Vagina (tissue), 2 donors: ENCODE results near the gene BORCS8.

Experiments used
- CTCF ChIP-seq, 3 experiments: fragments of 450-650 bp in 2 of 3; fragments of 200-600 bp in 1 of 3; sonication (generic) in 1 of 3; IDR thresholded peaks; one replicate each; pipeline ENCODE4 v1.5.1; 2017 to 2019; ENCODE audit warnings: antibody characterized with exemption in 3 of 3, mild to moderate bottlenecking in 2 of 3, moderate library complexity in 2 of 3
- POLR2A ChIP-seq, 2 donors: fragments of 450-650 bp; IDR thresholded peaks; one replicate each; pipeline ENCODE4 v1.6.1; 2017; ENCODE audit warnings: antibody characterized with exemption in 2 of 2, mild to moderate bottlenecking in 2 of 2, moderate library complexity in 2 of 2
- POLR2AphosphoS5 ChIP-seq, 2 donors: sonication (generic); formaldehyde crosslinking; IDR thresholded peaks; one replicate each; pipeline ENCODE4 v1.9.0; 2017; ENCODE audit warnings: antibody characterized with exemption in 2 of 2, mild to moderate bottlenecking in 2 of 2, low read depth in 1 of 2; ENCODE audit not compliant: insufficient read depth in 1 of 2

- TF ChIP-seq POLR2AphosphoS5 (IDR thresholded peaks at IDR 0.05; ENCODE audit: insufficient read depth in 1 of 2, low read depth in 1 of 2) (no peak), CTCF (IDR thresholded peaks at IDR 0.05) (no peak), POLR2A (IDR thresholded peaks at IDR 0.05) (no peak)
These were observed 10.0 kb upstream of the BORCS8 start for GRCh38 chr19:19201697-19202630.
